Activated CD8-positive, alpha-beta T cell treated with anti-CD3 and anti-CD28 coated beads for 36 hours (primary cell): ENCODE measurements around the gene DHRSX. TPM values are rescaled to one million over a fixed set of nuclear protein-coding genes. Genes with fewer than 3 reads are reported as not detected.

Experiments
- ATAC-seq: fragments of 200-7000 bp; cut with Tn5 transposase; one replicate; pipeline ENCODE4 v1.10.0; 2021; ENCODE audit warnings: mild to moderate bottlenecking, moderate library complexity
- CTCF ChIA-PET: fragments of 350-600 bp; sonication (Branson Sonifier 250); formaldehyde crosslinking; loops from one replicate; lab custom pipeline; 2021; ENCODE audit warnings: antibody characterized with exemption; lab: Charles Lee
- POLR2A ChIA-PET: fragments of 350-600 bp; sonication (Branson Sonifier 250); formaldehyde crosslinking; loops from one replicate; lab custom pipeline; 2021; ENCODE audit warnings: antibody characterized with exemption; lab: Charles Lee
- DNase-seq: peaks from one replicate; pipeline ENCODE4 v3.0.0-alpha.2; 2020
- H3K27ac Mint-ChIP-seq: one replicate; pipeline ENCODE4 v1.8.0; 2021; ENCODE audit warnings: mild to moderate bottlenecking, mixed read lengths
- H3K27me3 Mint-ChIP-seq: one replicate; pipeline ENCODE4 v1.8.0; 2021; ENCODE audit warnings: mixed read lengths
- H3K36me3 Mint-ChIP-seq: one replicate; pipeline ENCODE4 v1.8.0; 2021; ENCODE audit warnings: low read depth, mixed read lengths
- H3K4me1 Mint-ChIP-seq: one replicate; pipeline ENCODE4 v1.8.0; 2021; ENCODE audit warnings: low read depth, mixed read lengths
- H3K4me3 Mint-ChIP-seq: one replicate; pipeline ENCODE4 v1.8.0; 2021; ENCODE audit warnings: mild to moderate bottlenecking, moderate library complexity, mixed read lengths
- H3K9me3 Mint-ChIP-seq: one replicate; pipeline ENCODE4 v1.8.0; 2021; ENCODE audit warnings: mixed read lengths
- CTCF ChIP-seq: fragments of 200-600 bp; IDR thresholded peaks from one replicate; pipeline ENCODE4 v1.8.0; 2022; ENCODE audit warnings: antibody characterized with exemption, mild to moderate bottlenecking
- intact Hi-C: fragments of 100-400 bp; cut with micrococcal nuclease; formaldehyde crosslinking; loops from one replicate; pipeline ENCODE4 v1.10.0; 2022
- total RNA-seq, 2 experiments: library from RNA; stranded (reverse); gene quantifications; one replicate each; pipeline ENCODE4 v1.2.3, GENCODE V29; 2021

Gene DHRSX
- total RNA-seq, 2 experiments from 2014 or later, result 19.7 to 22.0 TPM

- H3K27me3 Mint-ChIP-seq, result peaks cover 4% of the 10 kb centered on the region
- H3K36me3 Mint-ChIP-seq, result no peaks in the 10 kb centered on the region
- H3K4me3 Mint-ChIP-seq, result no peak overlapping the region
- DNase-seq (no peak), ATAC-seq (no peak)
- intact Hi-C loops, result no loop called here
- peaks cover 8% of the 10 kb centered on the region for H3K9me3 Mint-ChIP-seq
- POLR2A ChIA-PET, result no interaction called here
- no peak overlapping the region for H3K27ac Mint-ChIP-seq
- CTCF ChIA-PET, result no interaction called here
- TF ChIP-seq CTCF, result no peak
- H3K4me1 Mint-ChIP-seq, result no peaks in the 10 kb centered on the region
Measured at GRCh38 chrX:2546496-2546895, 45.7 kb upstream of the DHRSX start.

- ChIA-PET CTCF (no interaction called here), POLR2A (no interaction called here)
- intact Hi-C loops, result no loop called here
- Mint-ChIP-seq H3K36me3 (no peaks in the 10 kb centered on the region), H3K4me3 (no peak overlapping the region), H3K4me1 (no peaks in the 10 kb centered on the region), H3K27ac (no peak overlapping the region), H3K27me3 (peaks cover 4% of the 10 kb centered on the region), H3K9me3 (peaks cover 8% of the 10 kb centered on the region)
- ATAC-seq (no peak), DNase-seq (no peak)
- no peak for TF ChIP-seq CTCF
Measured at GRCh38 chrX:2545144-2545543, 44.4 kb upstream of the DHRSX start.

GRCh38 chrX:2542826-2543521 is 42.2 kb upstream of the DHRSX start:
- ChIA-PET POLR2A (no interaction called here), CTCF (no interaction called here)
- Mint-ChIP-seq H3K4me3 (no peak overlapping the region), H3K4me1 (no peaks in the 10 kb centered on the region), H3K27me3 (peaks cover 4% of the 10 kb centered on the region), H3K36me3 (no peaks in the 10 kb centered on the region), H3K9me3 (peaks cover 8% of the 10 kb centered on the region), H3K27ac (no peak overlapping the region)
- intact Hi-C loops, result no loop called here
- ATAC-seq (no peak), DNase-seq (no peak)
- TF ChIP-seq CTCF, result no peak

GRCh38 chrX:2541603-2542002 is 40.8 kb upstream of the DHRSX start:
- Mint-ChIP-seq H3K36me3 (no peaks in the 10 kb centered on the region), H3K4me1 (no peaks in the 10 kb centered on the region), H3K27me3 (peaks cover 6% of the 10 kb centered on the region), H3K4me3 (no peak overlapping the region), H3K9me3 (peaks cover 8% of the 10 kb centered on the region), H3K27ac (no peak overlapping the region)
- ChIA-PET POLR2A (no interaction called here), CTCF (no interaction called here)
- no peak for TF ChIP-seq CTCF
- ATAC-seq, result no peak
- no peak for DNase-seq
- intact Hi-C loops, result no loop called here

GRCh38 chrX:2540426-2540947 is 39.7 kb upstream of the DHRSX start:
- Mint-ChIP-seq H3K27me3 (peaks cover 6% of the 10 kb centered on the region), H3K4me1 (no peaks in the 10 kb centered on the region), H3K4me3 (no peak overlapping the region), H3K9me3 (peaks cover 1% of the 10 kb centered on the region), H3K27ac (no peak overlapping the region), H3K36me3 (no peaks in the 10 kb centered on the region)
- ChIA-PET POLR2A (no interaction called here), CTCF (no interaction called here)
- DNase-seq (no peak), ATAC-seq (no peak)
- intact Hi-C loops, result no loop called here
- TF ChIP-seq CTCF, result no peak
